Esophagus squamous epithelium (tissue), 5 donors: ENCODE results near the gene TMED8. TPM values are rescaled to one million over a fixed set of nuclear protein-coding genes. Genes with fewer than 3 reads are reported as not detected.
"Not testable (repeated sequence)": the region's sequence is repeated elsewhere in the genome, so short reads cannot be mapped to it uniquely, and the experiment has no call there.

Source experiments
- DNase-seq: peaks from one replicate; lab custom pipeline; 2025; lab: John Stamatoyannopoulos, UW
- H3K27ac ChIP-seq, 4 donors: fragments of 200-600 bp; sonication (generic); one replicate each; pipeline ENCODE4 v1.5.1; 2016 to 2019; ENCODE audit warnings: mild to moderate bottlenecking in 1 of 4
- H3K27me3 ChIP-seq, 4 donors: fragments of 200-600 bp; sonication (generic); 1 replicate in 3 of 4; 2 replicates in 1 of 4; pipeline versions ENCODE4 v1.5.1 to v1.6.0; 2017 to 2021; ENCODE audit warnings: antibody characterized with exemption in 1 of 4
- H3K36me3 ChIP-seq, 3 donors: fragments of 200-600 bp; sonication (generic); one replicate each; pipeline ENCODE4 v1.5.1; 2016 to 2019
- H3K4me1 ChIP-seq, 3 donors: fragments of 200-600 bp; sonication (generic); one replicate each; pipeline ENCODE4 v1.5.1; 2017 to 2019
- H3K4me3 ChIP-seq, 4 donors: fragments of 200-600 bp; sonication (generic); 1 replicate in 3 of 4; 2 replicates in 1 of 4; pipeline ENCODE4 v1.5.1; 2016 to 2019; ENCODE audit warnings: mild to moderate bottlenecking in 2 of 4, moderate library complexity in 1 of 4
- H3K9me3 ChIP-seq, 3 donors: fragments of 200-600 bp; sonication (generic); one replicate each; pipeline ENCODE4 v1.5.1; 2016 to 2019
- POLR2A ChIP-seq, 4 donors: fragments of 450-650 bp; IDR thresholded peaks; one replicate each; pipeline ENCODE4 v1.6.1; 2017; ENCODE audit warnings: antibody characterized with exemption in 4 of 4, mild to moderate bottlenecking in 4 of 4, moderate library complexity in 3 of 4
- WGBS, 2 donors: methylation state at CpG; one replicate each; pipeline ENCODE4 v1.1.5; 2018; 5-methylcytosine and 5-hydroxymethylcytosine counted together
- intact Hi-C: fragments of 100-400 bp; cut with DNase I; formaldehyde crosslinking; loops from one replicate; pipeline ENCODE4 v1.15.0; 2022
- total RNA-seq, 4 donors: library from RNA; depleted of rRNA; stranded (reverse); fragments of >200 nt; gene quantifications; one replicate each; pipeline ENCODE4 v1.1.0, GENCODE V29; 2016
- TF ChIP-seq, protein P1 (sequence below), 6 experiments: fragments of 450-650 bp in 4 of 6; fragments of 200-600 bp in 2 of 6; sonication (generic) in 2 of 6; IDR thresholded peaks; one replicate each; pipeline ENCODE4 v1.5.1; 2016 to 2019; ENCODE audit warnings: antibody characterized with exemption in 6 of 6, mild to moderate bottlenecking in 4 of 6, moderate library complexity in 4 of 6
- donor health status: DM: yes; HTN: yes; CAD: no.

TMED8 gene
- total RNA-seq, 4 donors from 2014 or later = 4.4 to 9.3 (median 8.0) TPM

DNA sequence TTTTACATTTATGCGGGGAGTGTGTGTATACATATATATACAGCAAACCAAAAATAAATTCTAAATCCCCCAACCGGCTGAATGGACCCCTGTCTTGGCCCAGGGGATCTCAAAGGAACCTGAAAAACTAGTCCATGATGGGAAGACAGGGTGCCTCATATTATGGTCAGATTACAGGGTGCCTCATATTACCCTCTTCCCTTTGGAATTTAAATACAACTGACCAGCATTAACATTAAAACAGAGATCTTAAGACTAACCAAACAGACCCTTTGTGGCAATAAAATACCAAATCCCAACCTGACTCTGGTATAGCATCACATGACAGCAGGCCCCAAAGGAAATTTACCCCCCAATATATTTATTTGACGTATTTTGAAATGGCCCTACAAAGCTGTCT is 39.0 kb downstream of the TMED8 start:
- no peak for DNase-seq
- Histone ChIP-seq H3K27me3 (no peaks in the 10 kb centered on the region), H3K9me3 (no peaks in the 10 kb centered on the region), H3K36me3 (peaks cover 6 to 42% (median 6%) of the 10 kb centered on the region in 3 donors), H3K4me1 (no peaks in the 10 kb centered on the region), H3K4me3 (no peak overlapping the region), H3K27ac (no peak overlapping the region)
- intact Hi-C loops = no loop called here
- TF ChIP-seq, protein P1, sequence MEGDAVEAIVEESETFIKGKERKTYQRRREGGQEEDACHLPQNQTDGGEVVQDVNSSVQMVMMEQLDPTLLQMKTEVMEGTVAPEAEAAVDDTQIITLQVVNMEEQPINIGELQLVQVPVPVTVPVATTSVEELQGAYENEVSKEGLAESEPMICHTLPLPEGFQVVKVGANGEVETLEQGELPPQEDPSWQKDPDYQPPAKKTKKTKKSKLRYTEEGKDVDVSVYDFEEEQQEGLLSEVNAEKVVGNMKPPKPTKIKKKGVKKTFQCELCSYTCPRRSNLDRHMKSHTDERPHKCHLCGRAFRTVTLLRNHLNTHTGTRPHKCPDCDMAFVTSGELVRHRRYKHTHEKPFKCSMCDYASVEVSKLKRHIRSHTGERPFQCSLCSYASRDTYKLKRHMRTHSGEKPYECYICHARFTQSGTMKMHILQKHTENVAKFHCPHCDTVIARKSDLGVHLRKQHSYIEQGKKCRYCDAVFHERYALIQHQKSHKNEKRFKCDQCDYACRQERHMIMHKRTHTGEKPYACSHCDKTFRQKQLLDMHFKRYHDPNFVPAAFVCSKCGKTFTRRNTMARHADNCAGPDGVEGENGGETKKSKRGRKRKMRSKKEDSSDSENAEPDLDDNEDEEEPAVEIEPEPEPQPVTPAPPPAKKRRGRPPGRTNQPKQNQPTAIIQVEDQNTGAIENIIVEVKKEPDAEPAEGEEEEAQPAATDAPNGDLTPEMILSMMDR (IDR thresholded peaks at IDR 0.05) = no peak
- TF ChIP-seq POLR2A (IDR thresholded peaks at IDR 0.05) = no peak
- WGBS, 2 donors = 88 to 91% methylated on average over 3 of the region's 3 CpGs

DNA sequence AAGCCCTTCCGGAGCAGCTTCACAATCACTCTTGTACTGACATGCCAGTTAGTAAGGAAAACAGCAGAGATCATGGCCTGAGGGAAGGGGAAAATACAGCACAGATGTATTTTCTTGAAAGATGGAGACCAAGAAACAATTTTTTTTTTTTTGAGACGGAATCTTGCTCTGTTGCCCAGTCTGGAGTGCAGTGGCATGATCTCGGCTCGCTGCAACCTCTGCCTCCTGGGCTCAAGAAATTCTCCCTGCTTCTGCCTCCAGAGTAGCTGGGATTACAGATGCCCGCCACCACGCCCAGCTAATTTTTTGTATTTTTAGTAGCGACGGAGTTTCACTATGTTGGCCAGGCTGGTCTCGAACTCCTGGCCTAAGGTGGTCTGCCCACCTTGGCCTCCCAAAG is 39.6 kb downstream of the TMED8 start:
- H3K27ac ChIP-seq, intact Hi-C loops: not testable (repeated sequence)

DNA sequence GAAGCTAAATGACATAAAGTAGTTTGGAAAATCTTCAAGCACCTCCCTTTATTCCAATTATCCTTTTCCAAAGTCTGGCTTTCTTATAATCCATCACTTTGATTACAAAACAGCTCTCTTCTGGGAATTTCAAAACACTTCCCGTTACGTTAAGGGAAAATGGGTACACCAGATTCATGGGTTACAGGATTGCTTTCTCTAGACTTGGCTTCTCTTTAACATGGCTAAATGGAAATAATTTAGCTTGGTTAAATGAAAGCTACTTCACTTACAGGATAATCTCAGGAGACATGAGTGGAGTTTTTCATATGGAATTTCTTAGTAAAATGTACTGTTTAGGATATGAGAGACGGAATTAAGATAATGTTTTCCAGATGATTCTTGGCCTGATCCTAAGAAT is 41.3 kb downstream of the TMED8 start:
- Histone ChIP-seq H3K27me3 (no peaks in the 10 kb centered on the region), H3K36me3 (peaks cover 0 to 19% (median 0%) of the 10 kb centered on the region in 3 donors), H3K27ac (no peak overlapping the region), H3K9me3 (no peaks in the 10 kb centered on the region), H3K4me1 (no peaks in the 10 kb centered on the region), H3K4me3 (no peak overlapping the region)
- no peak for DNase-seq
- intact Hi-C loops = no loop called here
- WGBS, 2 donors = 82 to 89% methylated on average over 3 of the region's 3 CpGs
- TF ChIP-seq, protein P1 (IDR thresholded peaks at IDR 0.05) = no peak
- no peak for TF ChIP-seq POLR2A (IDR thresholded peaks at IDR 0.05)

More for the DNA sequence above, 39.6 kb downstream of the TMED8 start:
- 84 to 86% methylated on average over 8 to 9 of the region's 9 CpGs for WGBS, 2 donors
- H3K4me3 ChIP-seq, DNase-seq, H3K9me3 ChIP-seq, H3K4me1 ChIP-seq, H3K27me3 ChIP-seq: not testable (repeated sequence)
- H3K36me3 ChIP-seq = peaks cover 6 to 35% (median 6%) of the 10 kb centered on the region in 3 donors

DNA sequence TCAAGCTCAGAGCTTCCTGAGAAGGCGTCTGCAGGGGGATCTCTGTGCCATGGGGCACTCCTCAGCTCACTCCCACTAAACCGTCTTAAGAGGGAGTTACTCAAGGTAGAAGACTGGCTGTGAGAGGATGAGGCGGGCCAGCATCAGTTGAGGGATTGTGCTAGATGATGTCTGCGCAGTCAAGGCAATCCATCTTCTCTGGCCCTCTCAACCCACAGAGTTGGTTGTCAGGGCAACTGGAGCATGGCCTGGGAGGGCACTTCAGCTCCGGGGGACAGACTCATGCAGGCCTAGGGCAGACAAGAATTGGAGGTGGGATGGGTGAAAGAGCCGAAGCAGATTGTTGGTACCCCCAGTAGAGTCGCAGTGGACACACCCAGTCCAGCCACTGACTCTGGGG is 47.0 kb downstream of the TMED8 start:
- no peaks in the 10 kb centered on the region for H3K27me3 ChIP-seq
- H3K9me3 ChIP-seq = no peaks in the 10 kb centered on the region
- H3K36me3 ChIP-seq = no peaks in the 10 kb centered on the region
- 92 to 100% methylated on average over 1 to 5 of the region's 7 CpGs for WGBS, 2 donors
- no peak overlapping the region for H3K27ac ChIP-seq
- intact Hi-C loops = no loop called here
- no peak for TF ChIP-seq POLR2A (IDR thresholded peaks at IDR 0.05)
- TF ChIP-seq, protein P1 (IDR thresholded peaks at IDR 0.05) = no peak
- DNase-seq = no peak
- H3K4me3 ChIP-seq = no peak overlapping the region
- H3K4me1 ChIP-seq = no peaks in the 10 kb centered on the region

DNA sequence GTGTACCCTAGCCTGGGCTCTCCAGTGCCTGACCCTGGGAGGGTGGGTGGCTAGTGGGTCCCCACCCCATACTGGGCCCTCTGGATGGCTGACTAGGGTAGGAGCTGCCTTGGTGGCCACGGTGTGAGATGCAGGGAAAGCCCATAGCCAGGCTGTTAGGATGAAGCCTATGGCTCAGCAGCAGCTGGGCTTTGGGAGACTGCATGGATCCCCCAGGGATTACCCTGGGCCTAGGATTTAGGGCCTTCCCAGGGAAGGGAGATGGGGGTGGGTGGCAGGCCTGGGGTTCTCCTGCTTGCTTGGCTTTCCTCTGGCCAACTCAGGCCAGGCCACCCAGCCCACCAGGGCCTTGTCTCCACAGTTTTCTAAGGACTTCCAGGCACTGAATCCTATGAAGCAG is 49.8 kb downstream of the TMED8 start:
- no peak overlapping the region for H3K27ac ChIP-seq
- H3K4me3 ChIP-seq = no peak overlapping the region
- H3K9me3 ChIP-seq = no peaks in the 10 kb centered on the region
- peaks cover 3 to 6% (median 4%) of the 10 kb centered on the region in 3 donors for H3K4me1 ChIP-seq
- H3K36me3 ChIP-seq = no peaks in the 10 kb centered on the region
- 60% methylated on average over 1 of the region's 1 CpG; no CpG with 5 or more reads in 1 of the 2 donors for WGBS, 2 donors
- DNase-seq = no peak
- no peaks in the 10 kb centered on the region for H3K27me3 ChIP-seq
- intact Hi-C loops = no loop called here
- TF ChIP-seq POLR2A (IDR thresholded peaks at IDR 0.05) = no peak
- TF ChIP-seq, protein P1 (IDR thresholded peaks at IDR 0.05) = no peak

DNA sequence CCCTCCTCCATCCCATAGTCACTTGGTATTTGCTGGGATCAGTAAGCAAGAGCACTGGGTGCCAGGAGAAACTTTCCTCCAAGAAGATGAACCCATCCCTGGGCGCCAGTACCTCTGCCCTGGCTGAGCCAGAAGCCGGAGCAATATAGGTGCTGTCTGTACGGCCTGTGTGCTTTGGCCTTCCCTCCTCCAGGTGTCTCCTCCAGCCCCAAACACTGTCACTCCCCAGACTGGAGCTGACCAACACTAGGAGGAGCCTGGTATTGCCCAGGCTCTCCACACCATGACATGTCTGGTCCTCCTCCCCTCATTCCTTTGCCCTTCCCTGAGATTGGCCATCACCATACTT is 51.2 kb downstream of the TMED8 start:
- no peaks in the 10 kb centered on the region for H3K27me3 ChIP-seq
- H3K9me3 ChIP-seq = no peaks in the 10 kb centered on the region
- no peak overlapping the region for H3K4me3 ChIP-seq
- H3K4me1 ChIP-seq = peaks cover 4 to 10% (median 5%) of the 10 kb centered on the region in 3 donors
- intact Hi-C loops = no loop called here
- TF ChIP-seq, protein P1 (IDR thresholded peaks at IDR 0.05) = no peak
- no peak for TF ChIP-seq POLR2A (IDR thresholded peaks at IDR 0.05)
- no peak for DNase-seq
- no peaks in the 10 kb centered on the region for H3K36me3 ChIP-seq
- no peak overlapping the region for H3K27ac ChIP-seq
- 80 to 90% methylated on average over 1 to 3 of the region's 3 CpGs for WGBS, 2 donors
